WTC11 (cell line): ENCODE measurements around the gene SMARCB1. TPM values are rescaled to one million over a fixed set of nuclear protein-coding genes. Genes with fewer than 3 reads are reported as not detected.

Experiments used
- ATAC-seq: fragments of 200-7000 bp; cut with Tn5 transposase; 2 replicates; pipeline ENCODE4 v1.10.0; 2021; ENCODE audit warnings: mild to moderate bottlenecking, moderate library complexity
- CTCF ChIA-PET: fragments of 300-600 bp; sonication (Branson Sonifier 250); formaldehyde crosslinking; loops from one replicate; lab custom pipeline; 2021; ENCODE audit warnings: antibody characterized with exemption; lab: Charles Lee
- POLR2A ChIA-PET: fragments of 350-600 bp; sonication (Branson Sonifier 250); formaldehyde crosslinking; loops from one replicate; lab custom pipeline; 2021; ENCODE audit warnings: antibody characterized with exemption; lab: Charles Lee
- DNase-seq: peaks from one replicate; pipeline ENCODE4 v3.0.0; 2021; ENCODE audit warnings: low spot score
- H3K27ac Mint-ChIP-seq: 2 replicates; pipeline ENCODE4 v1.8.0; 2021; ENCODE audit warnings: mixed read lengths
- H3K27me3 Mint-ChIP-seq: 2 replicates; pipeline ENCODE4 v1.8.0; 2021; ENCODE audit warnings: low read depth, mild to moderate bottlenecking, moderate library complexity, mixed read lengths
- H3K36me3 Mint-ChIP-seq: 2 replicates; pipeline ENCODE4 v1.8.0; 2021; ENCODE audit warnings: mixed read lengths
- H3K4me1 Mint-ChIP-seq: 2 replicates; pipeline ENCODE4 v1.8.0; 2022; ENCODE audit warnings: mixed read lengths
- H3K4me3 Mint-ChIP-seq: 2 replicates; pipeline ENCODE4 v1.8.0; 2021; ENCODE audit warnings: mild to moderate bottlenecking, moderate library complexity, mixed read lengths
- H3K9me3 Mint-ChIP-seq: 2 replicates; pipeline ENCODE4 v1.8.0; 2021; ENCODE audit warnings: mixed read lengths
- ATF1 ChIP-seq: sonication (generic); formaldehyde crosslinking; IDR thresholded peaks from 2 replicates; pipeline ENCODE4 v1.8.1; 2023; ENCODE audit warnings: mild to moderate bottlenecking, moderate library complexity, missing genetic modification reagents
- ATF2 ChIP-seq: sonication (generic); formaldehyde crosslinking; IDR thresholded peaks from 2 replicates; pipeline ENCODE4 v1.8.1; 2022; ENCODE audit warnings: low read depth, missing genetic modification reagents, borderline replicate concordance
- EMX1 ChIP-seq: fragments of 250-450 bp; sonication (Bioruptor Pico); IDR thresholded peaks from 2 replicates; pipeline ENCODE4 v1.8.0; 2021; ENCODE audit warnings: mild to moderate bottlenecking
- ERG ChIP-seq: fragments of 250-450 bp; sonication (Bioruptor Pico); IDR thresholded peaks from 2 replicates; pipeline ENCODE4 v1.8.0; 2021; ENCODE audit warnings: mild to moderate bottlenecking
- FOXP4 ChIP-seq: sonication (generic); formaldehyde crosslinking; IDR thresholded peaks from 2 replicates; pipeline ENCODE4 v1.8.0; 2022; ENCODE audit warnings: mild to moderate bottlenecking, missing genetic modification reagents
- IRF1 ChIP-seq: sonication (generic); formaldehyde crosslinking; IDR thresholded peaks from 2 replicates; pipeline ENCODE4 v1.8.0; 2023; ENCODE audit warnings: missing genetic modification reagents
- MYBL2 ChIP-seq: sonication (generic); formaldehyde crosslinking; IDR thresholded peaks from 2 replicates; pipeline ENCODE4 v1.8.1; 2023; ENCODE audit warnings: mild to moderate bottlenecking, moderate library complexity, missing genetic modification reagents
- NFATC4 ChIP-seq: fragments of 250-450 bp; sonication (Bioruptor Pico); IDR thresholded peaks from 2 replicates; pipeline ENCODE4 v1.9.0; 2021; ENCODE audit warnings: mild to moderate bottlenecking
- NFYB ChIP-seq: sonication (generic); formaldehyde crosslinking; conservative IDR thresholded peaks from 2 replicates; pipeline ENCODE4 v1.8.0; 2022; ENCODE audit warnings: low read depth, missing genetic modification reagents
- NR1H2 ChIP-seq: sonication (generic); formaldehyde crosslinking; IDR thresholded peaks from 2 replicates; pipeline ENCODE4 v1.9.0; 2021; ENCODE audit warnings: mild to moderate bottlenecking, moderate library complexity, missing genetic modification reagents
- TP53 ChIP-seq: sonication (generic); formaldehyde crosslinking; IDR thresholded peaks from 2 replicates; pipeline ENCODE4 v1.8.1; 2023; ENCODE audit warnings: mild to moderate bottlenecking, missing genetic modification reagents
- ZNF138 ChIP-seq: sonication (generic); formaldehyde crosslinking; conservative IDR thresholded peaks from 2 replicates; pipeline ENCODE4 v1.8.1; 2022; ENCODE audit warnings: mild to moderate bottlenecking, moderate library complexity, missing genetic modification reagents
- ZNF416 ChIP-seq: fragments of 250-450 bp; sonication (Bioruptor Pico); IDR thresholded peaks from 2 replicates; pipeline ENCODE4 v1.9.0; 2021; ENCODE audit warnings: mild to moderate bottlenecking, inconsistent platforms
- ZNF512 ChIP-seq: sonication (generic); formaldehyde crosslinking; IDR thresholded peaks from 2 replicates; pipeline ENCODE4 v1.8.1; 2022; ENCODE audit warnings: missing genetic modification reagents, borderline replicate concordance
- ZNF671 ChIP-seq: fragments of 250-450 bp; sonication (Bioruptor Pico); IDR thresholded peaks from 2 replicates; pipeline ENCODE4 v1.8.0; 2021; ENCODE audit warnings: mild to moderate bottlenecking
- total RNA-seq: library from RNA; stranded (reverse); gene quantifications from 3 replicates; pipeline ENCODE4 v1.2.3, GENCODE V29; 2021
- TF ChIP-seq, protein P1 (sequence below): fragments of 250-450 bp; sonication (Bioruptor Pico); IDR thresholded peaks from 2 replicates; pipeline ENCODE4 v1.9.0; 2021; ENCODE audit warnings: mild to moderate bottlenecking, borderline replicate concordance
- TF ChIP-seq, protein P2 (sequence below): sonication (generic); formaldehyde crosslinking; IDR thresholded peaks from 2 replicates; pipeline ENCODE4 v1.8.1; 2023; ENCODE audit warnings: mild to moderate bottlenecking, missing genetic modification reagents, moderate library complexity
- TF ChIP-seq, protein P3 (sequence below): sonication (generic); formaldehyde crosslinking; IDR thresholded peaks from 2 replicates; pipeline ENCODE4 v1.8.1; 2022; ENCODE audit warnings: mild to moderate bottlenecking, missing genetic modification reagents, moderate library complexity, borderline replicate concordance
- TF ChIP-seq, protein P4 (sequence below): sonication (generic); formaldehyde crosslinking; conservative IDR thresholded peaks from 2 replicates; pipeline ENCODE4 v1.8.1; 2022; ENCODE audit warnings: mild to moderate bottlenecking, missing genetic modification reagents
- TF ChIP-seq, protein P5 (sequence below): sonication (generic); formaldehyde crosslinking; IDR thresholded peaks from 2 replicates; pipeline ENCODE4 v1.8.1; 2023; ENCODE audit warnings: mild to moderate bottlenecking, missing genetic modification reagents

The SMARCB1 gene
- total RNA-seq, 1 experiment from 2014 or later = 135 TPM

- TF ChIP-seq, protein P1, sequence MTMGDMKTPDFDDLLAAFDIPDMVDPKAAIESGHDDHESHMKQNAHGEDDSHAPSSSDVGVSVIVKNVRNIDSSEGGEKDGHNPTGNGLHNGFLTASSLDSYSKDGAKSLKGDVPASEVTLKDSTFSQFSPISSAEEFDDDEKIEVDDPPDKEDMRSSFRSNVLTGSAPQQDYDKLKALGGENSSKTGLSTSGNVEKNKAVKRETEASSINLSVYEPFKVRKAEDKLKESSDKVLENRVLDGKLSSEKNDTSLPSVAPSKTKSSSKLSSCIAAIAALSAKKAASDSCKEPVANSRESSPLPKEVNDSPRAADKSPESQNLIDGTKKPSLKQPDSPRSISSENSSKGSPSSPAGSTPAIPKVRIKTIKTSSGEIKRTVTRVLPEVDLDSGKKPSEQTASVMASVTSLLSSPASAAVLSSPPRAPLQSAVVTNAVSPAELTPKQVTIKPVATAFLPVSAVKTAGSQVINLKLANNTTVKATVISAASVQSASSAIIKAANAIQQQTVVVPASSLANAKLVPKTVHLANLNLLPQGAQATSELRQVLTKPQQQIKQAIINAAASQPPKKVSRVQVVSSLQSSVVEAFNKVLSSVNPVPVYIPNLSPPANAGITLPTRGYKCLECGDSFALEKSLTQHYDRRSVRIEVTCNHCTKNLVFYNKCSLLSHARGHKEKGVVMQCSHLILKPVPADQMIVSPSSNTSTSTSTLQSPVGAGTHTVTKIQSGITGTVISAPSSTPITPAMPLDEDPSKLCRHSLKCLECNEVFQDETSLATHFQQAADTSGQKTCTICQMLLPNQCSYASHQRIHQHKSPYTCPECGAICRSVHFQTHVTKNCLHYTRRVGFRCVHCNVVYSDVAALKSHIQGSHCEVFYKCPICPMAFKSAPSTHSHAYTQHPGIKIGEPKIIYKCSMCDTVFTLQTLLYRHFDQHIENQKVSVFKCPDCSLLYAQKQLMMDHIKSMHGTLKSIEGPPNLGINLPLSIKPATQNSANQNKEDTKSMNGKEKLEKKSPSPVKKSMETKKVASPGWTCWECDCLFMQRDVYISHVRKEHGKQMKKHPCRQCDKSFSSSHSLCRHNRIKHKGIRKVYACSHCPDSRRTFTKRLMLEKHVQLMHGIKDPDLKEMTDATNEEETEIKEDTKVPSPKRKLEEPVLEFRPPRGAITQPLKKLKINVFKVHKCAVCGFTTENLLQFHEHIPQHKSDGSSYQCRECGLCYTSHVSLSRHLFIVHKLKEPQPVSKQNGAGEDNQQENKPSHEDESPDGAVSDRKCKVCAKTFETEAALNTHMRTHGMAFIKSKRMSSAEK = no peak
- TF ChIP-seq NR1H2 = no peak
- TF ChIP-seq, all 79 proteins: peak for 0
These were observed 43.1 kb downstream of the SMARCB1 start (continued) for GRCh38 chr22:23829845-23830372.

GRCh38 chr22:23831261-23831660 is 44.5 kb downstream of the SMARCB1 start:
- Mint-ChIP-seq H3K9me3 (no peaks in the 10 kb centered on the region), H3K4me3 (no peak overlapping the region), H3K27me3 (no peaks in the 10 kb centered on the region), H3K27ac (no peak overlapping the region), H3K4me1 (peaks cover 2% of the 10 kb centered on the region; the same call in 1 of the 2 replicates), H3K36me3 (peaks cover 40% of the 10 kb centered on the region)
- no peak for ATAC-seq
- ChIA-PET CTCF (no interaction called here), POLR2A (no interaction called here)
- DNase-seq = no peak
- no peak for TF ChIP-seq MYBL2
- TF ChIP-seq ERG (CRISPR knock-in tag) = no peak
- no peak for TF ChIP-seq ZNF416
- TF ChIP-seq, protein P2, sequence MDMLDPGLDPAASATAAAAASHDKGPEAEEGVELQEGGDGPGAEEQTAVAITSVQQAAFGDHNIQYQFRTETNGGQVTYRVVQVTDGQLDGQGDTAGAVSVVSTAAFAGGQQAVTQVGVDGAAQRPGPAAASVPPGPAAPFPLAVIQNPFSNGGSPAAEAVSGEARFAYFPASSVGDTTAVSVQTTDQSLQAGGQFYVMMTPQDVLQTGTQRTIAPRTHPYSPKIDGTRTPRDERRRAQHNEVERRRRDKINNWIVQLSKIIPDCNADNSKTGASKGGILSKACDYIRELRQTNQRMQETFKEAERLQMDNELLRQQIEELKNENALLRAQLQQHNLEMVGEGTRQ (CRISPR knock-in tag) = no peak
- no peak for TF ChIP-seq FOXP4 (CRISPR knock-in tag)
- TF ChIP-seq EMX1 = no peak
- TF ChIP-seq, protein P3, sequence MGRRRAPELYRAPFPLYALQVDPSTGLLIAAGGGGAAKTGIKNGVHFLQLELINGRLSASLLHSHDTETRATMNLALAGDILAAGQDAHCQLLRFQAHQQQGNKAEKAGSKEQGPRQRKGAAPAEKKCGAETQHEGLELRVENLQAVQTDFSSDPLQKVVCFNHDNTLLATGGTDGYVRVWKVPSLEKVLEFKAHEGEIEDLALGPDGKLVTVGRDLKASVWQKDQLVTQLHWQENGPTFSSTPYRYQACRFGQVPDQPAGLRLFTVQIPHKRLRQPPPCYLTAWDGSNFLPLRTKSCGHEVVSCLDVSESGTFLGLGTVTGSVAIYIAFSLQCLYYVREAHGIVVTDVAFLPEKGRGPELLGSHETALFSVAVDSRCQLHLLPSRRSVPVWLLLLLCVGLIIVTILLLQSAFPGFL (CRISPR knock-in tag) = no peak
- TF ChIP-seq NFYB (CRISPR knock-in tag) = no peak
- TF ChIP-seq, protein P4, sequence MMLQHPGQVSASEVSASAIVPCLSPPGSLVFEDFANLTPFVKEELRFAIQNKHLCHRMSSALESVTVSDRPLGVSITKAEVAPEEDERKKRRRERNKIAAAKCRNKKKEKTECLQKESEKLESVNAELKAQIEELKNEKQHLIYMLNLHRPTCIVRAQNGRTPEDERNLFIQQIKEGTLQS = no peak
- no peak for TF ChIP-seq ZNF138 (CRISPR knock-in tag)
- no peak for TF ChIP-seq IRF1 (CRISPR knock-in tag)
- no peak for TF ChIP-seq ZNF512 (CRISPR knock-in tag)
- no peak for TF ChIP-seq ZNF671
- no peak for TF ChIP-seq TP53 (CRISPR knock-in tag)
- TF ChIP-seq, protein P5, sequence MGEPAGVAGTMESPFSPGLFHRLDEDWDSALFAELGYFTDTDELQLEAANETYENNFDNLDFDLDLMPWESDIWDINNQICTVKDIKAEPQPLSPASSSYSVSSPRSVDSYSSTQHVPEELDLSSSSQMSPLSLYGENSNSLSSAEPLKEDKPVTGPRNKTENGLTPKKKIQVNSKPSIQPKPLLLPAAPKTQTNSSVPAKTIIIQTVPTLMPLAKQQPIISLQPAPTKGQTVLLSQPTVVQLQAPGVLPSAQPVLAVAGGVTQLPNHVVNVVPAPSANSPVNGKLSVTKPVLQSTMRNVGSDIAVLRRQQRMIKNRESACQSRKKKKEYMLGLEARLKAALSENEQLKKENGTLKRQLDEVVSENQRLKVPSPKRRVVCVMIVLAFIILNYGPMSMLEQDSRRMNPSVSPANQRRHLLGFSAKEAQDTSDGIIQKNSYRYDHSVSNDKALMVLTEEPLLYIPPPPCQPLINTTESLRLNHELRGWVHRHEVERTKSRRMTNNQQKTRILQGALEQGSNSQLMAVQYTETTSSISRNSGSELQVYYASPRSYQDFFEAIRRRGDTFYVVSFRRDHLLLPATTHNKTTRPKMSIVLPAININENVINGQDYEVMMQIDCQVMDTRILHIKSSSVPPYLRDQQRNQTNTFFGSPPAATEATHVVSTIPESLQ = no peak
- no peak for TF ChIP-seq NFATC4 (CRISPR knock-in tag)
- TF ChIP-seq ATF2 (CRISPR knock-in tag) = no peak
- no peak for TF ChIP-seq ATF1 (CRISPR knock-in tag)
